Lung (tissue), 12 donors: ENCODE results near the gene ITGA11. TPM values are rescaled to one million over a fixed set of nuclear protein-coding genes. Genes with fewer than 3 reads are reported as not detected.

Experiments used
- ATAC-seq: fragments of 200-7000 bp; cut with Tn5 transposase; one replicate; pipeline ENCODE4 v1.9.1; 2020; ENCODE audit warnings: moderate number of reproducible peaks; ENCODE audit not compliant: insufficient read depth, low FRiP score
- DNase-seq, 3 donors: peaks; one replicate each; pipeline ENCODE4 v3.0.0-alpha.2; 2013 to 2017
- H3K27ac ChIP-seq, 2 donors: one replicate each; pipeline ENCODE4 v1.5.1; 2013; ENCODE audit warnings: mild to moderate bottlenecking in 2 of 2, moderate library complexity in 2 of 2, control low read depth in 1 of 2, inconsistent platforms in 1 of 2, low read depth in 1 of 2, low read length in 1 of 2
- H3K27me3 ChIP-seq, 3 donors: one replicate each; pipeline ENCODE4 v1.5.1; 2013; ENCODE audit warnings: low read length in 2 of 3; ENCODE audit not compliant: control insufficient read depth in 3 of 3, insufficient read depth in 3 of 3
- H3K36me3 ChIP-seq, 4 donors: one replicate each; pipeline ENCODE4 v1.5.1; 2013; ENCODE audit warnings: low read length in 4 of 4, mild to moderate bottlenecking in 1 of 4, moderate library complexity in 1 of 4; ENCODE audit not compliant: control insufficient read depth in 4 of 4, insufficient read depth in 4 of 4
- H3K4me1 ChIP-seq, 5 donors: one replicate each; pipeline ENCODE4 v1.5.1; 2013; ENCODE audit warnings: low read length in 5 of 5, mild to moderate bottlenecking in 2 of 5, moderate library complexity in 1 of 5; ENCODE audit not compliant: control insufficient read depth in 5 of 5, insufficient read depth in 5 of 5
- H3K4me3 ChIP-seq: one replicate; pipeline ENCODE4 v1.5.1; 2013; ENCODE audit warnings: mild to moderate bottlenecking, control low read depth, moderate library complexity
- H3K9ac ChIP-seq, 2 donors: one replicate each; pipeline ENCODE4 v1.5.1; 2013; ENCODE audit warnings: low read length in 2 of 2, control low read depth in 1 of 2; ENCODE audit not compliant: insufficient read depth in 1 of 2
- H3K9me3 ChIP-seq, 4 donors: one replicate each; pipeline ENCODE4 v1.5.1; 2013; ENCODE audit warnings: low read length in 3 of 4, mild to moderate bottlenecking in 1 of 4, moderate library complexity in 1 of 4; ENCODE audit not compliant: control insufficient read depth in 4 of 4, insufficient read depth in 3 of 4
- WGBS, 2 donors: extraction: QIAGEN DNeasy Blood & Tissue Kit; methylation state at CpG; one replicate each; pipeline ENCODE4 v1.1.7; 2013; 5-methylcytosine and 5-hydroxymethylcytosine counted together
- polyA plus RNA-seq, 2 donors: library from polyadenylated mRNA; stranded (reverse); fragments of 200-250 nt; gene quantifications; one replicate each; pipeline ENCODE4 v1.2.1, GENCODE V29; 2013
- total RNA-seq, 2 donors: library from RNA; depleted of rRNA in 1 of 2; stranded (reverse); fragments of >200 nt in 1 of 2; gene quantifications; one replicate each; pipeline ENCODE4 v1.2.1, GENCODE V29; 2014 to 2021
- TF ChIP-seq, protein P1 (sequence below): IDR thresholded peaks from 2 replicates; pipeline ENCODE4 v1.5.1; 2012; ENCODE audit warnings: mild to moderate bottlenecking; ENCODE audit errors: control extremely low read depth, extremely low read depth
- donor health status: control.
- donor health status: control.
- donor health status: Bipolar disorder and iron deficiency.
- donor health status: healthy.
- donor health status: DM: yes; HTN: yes; CAD: no.

ITGA11 gene
- total and polyA plus RNA-seq, 4 donors: 0.35 to 1.8 (median 1.0) TPM

DNA sequence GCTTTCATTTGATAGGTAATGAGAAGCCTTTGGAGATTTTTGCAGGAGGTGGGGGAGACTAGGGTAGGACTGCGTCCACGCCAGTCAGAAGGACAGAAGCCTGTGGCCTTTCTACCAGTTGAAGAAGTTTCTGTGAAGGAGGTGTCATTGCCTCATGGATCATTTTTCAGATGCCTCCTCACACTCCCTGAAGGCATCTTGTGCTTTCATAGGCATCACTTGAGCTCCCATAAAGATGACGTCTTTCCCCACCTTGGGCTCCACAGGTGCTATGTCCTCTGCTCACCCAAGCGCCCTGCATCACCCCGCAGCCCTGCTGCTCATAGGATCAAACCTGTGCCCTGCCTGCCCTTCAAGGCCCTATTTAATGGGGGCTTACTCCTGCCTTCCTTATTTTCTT is 7.5 kb upstream of the ITGA11 start:
- DNase-seq (no peak), ATAC-seq (no peak)
- H3K27me3 ChIP-seq: peaks cover 0 to 24% (median 8%) of the 10 kb centered on the region in 3 donors

DNA sequence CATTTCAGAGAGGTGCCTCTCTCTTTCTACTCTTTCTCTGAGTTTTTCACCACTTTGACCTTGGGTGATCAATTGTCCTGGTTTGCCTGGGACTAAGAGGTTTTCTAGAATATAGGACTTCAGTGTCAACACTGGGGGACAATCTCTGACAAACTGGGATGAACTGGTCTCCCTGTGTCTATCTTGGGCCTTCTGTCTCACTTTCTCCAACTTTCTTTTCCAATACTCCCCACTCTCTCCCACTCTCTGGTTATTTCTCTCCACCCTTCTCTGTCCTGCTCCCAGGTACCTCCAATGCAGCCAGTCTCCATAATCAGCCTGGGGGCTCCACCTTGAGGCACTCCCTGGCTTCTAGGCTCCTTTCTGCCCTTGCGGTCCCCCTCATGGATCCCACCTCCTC is 4.7 kb upstream of the ITGA11 start:
- H3K27ac ChIP-seq: no peak overlapping the region
- no peak overlapping the region for H3K4me3 ChIP-seq
- peaks cover 0 to 2% (median 0%) of the 10 kb centered on the region in 4 donors for H3K9me3 ChIP-seq
- H3K36me3 ChIP-seq: no peaks in the 10 kb centered on the region
- peaks cover 0 to 15% (median 0%) of the 10 kb centered on the region in 5 donors for H3K4me1 ChIP-seq
- WGBS, 2 donors: 91 to 92% methylated on average over 1 of the region's 1 CpG
- TF ChIP-seq, protein P1, sequence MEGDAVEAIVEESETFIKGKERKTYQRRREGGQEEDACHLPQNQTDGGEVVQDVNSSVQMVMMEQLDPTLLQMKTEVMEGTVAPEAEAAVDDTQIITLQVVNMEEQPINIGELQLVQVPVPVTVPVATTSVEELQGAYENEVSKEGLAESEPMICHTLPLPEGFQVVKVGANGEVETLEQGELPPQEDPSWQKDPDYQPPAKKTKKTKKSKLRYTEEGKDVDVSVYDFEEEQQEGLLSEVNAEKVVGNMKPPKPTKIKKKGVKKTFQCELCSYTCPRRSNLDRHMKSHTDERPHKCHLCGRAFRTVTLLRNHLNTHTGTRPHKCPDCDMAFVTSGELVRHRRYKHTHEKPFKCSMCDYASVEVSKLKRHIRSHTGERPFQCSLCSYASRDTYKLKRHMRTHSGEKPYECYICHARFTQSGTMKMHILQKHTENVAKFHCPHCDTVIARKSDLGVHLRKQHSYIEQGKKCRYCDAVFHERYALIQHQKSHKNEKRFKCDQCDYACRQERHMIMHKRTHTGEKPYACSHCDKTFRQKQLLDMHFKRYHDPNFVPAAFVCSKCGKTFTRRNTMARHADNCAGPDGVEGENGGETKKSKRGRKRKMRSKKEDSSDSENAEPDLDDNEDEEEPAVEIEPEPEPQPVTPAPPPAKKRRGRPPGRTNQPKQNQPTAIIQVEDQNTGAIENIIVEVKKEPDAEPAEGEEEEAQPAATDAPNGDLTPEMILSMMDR: no peak
- peaks cover 0 to 47% (median 26%) of the 10 kb centered on the region in 3 donors for H3K27me3 ChIP-seq
- ATAC-seq (no peak), DNase-seq (no peak)
- H3K9ac ChIP-seq: no peak overlapping the region

More for the DNA sequence above, 7.5 kb upstream of the ITGA11 start:
- no peak overlapping the region for H3K9ac ChIP-seq
- H3K27ac ChIP-seq: no peak overlapping the region
- WGBS, 2 donors: 88 to 99% methylated on average over 5 of the region's 5 CpGs
- no peaks in the 10 kb centered on the region for H3K36me3 ChIP-seq
- H3K4me3 ChIP-seq: no peak overlapping the region
- TF ChIP-seq, protein P1: no peak
- H3K9me3 ChIP-seq: peaks cover 0 to 2% (median 0%) of the 10 kb centered on the region in 4 donors
- H3K4me1 ChIP-seq: peaks cover 0 to 11% (median 0%) of the 10 kb centered on the region in 5 donors

DNA sequence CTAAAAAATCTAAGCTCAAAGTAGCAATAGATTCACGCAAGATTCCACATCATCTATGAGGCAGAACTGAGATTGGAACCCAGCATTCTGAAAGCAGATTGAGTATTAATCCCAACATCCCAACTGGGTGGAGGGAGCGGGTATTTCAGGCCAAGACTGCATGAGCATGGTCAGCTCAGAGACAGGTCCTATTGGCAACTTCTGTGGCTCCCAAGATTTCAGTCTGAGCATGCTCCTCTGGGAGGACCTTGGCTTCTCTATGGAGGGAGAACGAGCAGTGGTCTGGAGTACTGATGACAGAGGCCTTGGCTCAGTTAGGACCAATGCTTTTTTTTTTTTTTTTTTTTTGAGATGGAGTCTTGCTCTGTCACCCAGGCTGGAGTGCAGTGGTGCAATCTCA is 4.0 kb upstream of the ITGA11 start:
- WGBS, 2 donors: 82 to 89% methylated on average over 3 of the region's 3 CpGs
- Histone ChIP-seq H3K9ac (no peak overlapping the region), H3K36me3 (no peaks in the 10 kb centered on the region)

More for the DNA sequence above, 4.0 kb upstream of the ITGA11 start:
- Histone ChIP-seq H3K27ac (no peak overlapping the region), H3K4me3 (no peak overlapping the region), H3K4me1 (peaks cover 0 to 16% (median 0%) of the 10 kb centered on the region in 5 donors), H3K9me3 (peaks cover 0 to 2% (median 0%) of the 10 kb centered on the region in 4 donors), H3K27me3 (peaks cover 0 to 50% (median 26%) of the 10 kb centered on the region in 3 donors)
- ATAC-seq: no peak
- TF ChIP-seq, protein P1: no peak
- no peak for DNase-seq
